Activated B cell treated with CpG ODN at 0.5 μM for 24 hours (primary cell): ENCODE measurements around the gene OLFML3. TPM values are rescaled to one million over a fixed set of nuclear protein-coding genes. Genes with fewer than 3 reads are reported as not detected.

Experiments
- ATAC-seq: fragments of 200-7000 bp; cut with Tn5 transposase; one replicate; pipeline ENCODE4 v1.10.0; 2021; ENCODE audit warnings: low read depth, mild to moderate bottlenecking, moderate library complexity
- CTCF ChIA-PET: fragments of 350-600 bp; sonication (Branson Sonifier 250); formaldehyde crosslinking; loops from one replicate; lab custom pipeline; 2021; ENCODE audit warnings: antibody characterized with exemption; lab: Charles Lee
- POLR2A ChIA-PET: fragments of 350-600 bp; sonication (Branson Sonifier 250); formaldehyde crosslinking; loops from one replicate; lab custom pipeline; 2021; ENCODE audit warnings: antibody characterized with exemption; lab: Charles Lee
- DNase-seq: peaks from one replicate; pipeline ENCODE4 v3.0.0; 2022
- H3K27ac Mint-ChIP-seq: one replicate; pipeline ENCODE4 v1.8.0; 2020; ENCODE audit warnings: mixed read lengths
- H3K27me3 Mint-ChIP-seq: one replicate; pipeline ENCODE4 v1.8.0; 2021; ENCODE audit warnings: mixed read lengths
- H3K36me3 Mint-ChIP-seq: one replicate; pipeline ENCODE4 v1.8.0; 2021; ENCODE audit warnings: low read depth, mixed read lengths
- H3K4me1 Mint-ChIP-seq: one replicate; pipeline ENCODE4 v1.8.0; 2021; ENCODE audit warnings: mixed read lengths
- H3K4me3 Mint-ChIP-seq: one replicate; pipeline ENCODE4 v1.8.0; 2020; ENCODE audit warnings: mild to moderate bottlenecking, mixed read lengths
- H3K9me3 Mint-ChIP-seq: one replicate; pipeline ENCODE4 v1.8.0; 2020; ENCODE audit warnings: mixed read lengths
- CTCF ChIP-seq: fragments of 200-600 bp; IDR thresholded peaks from one replicate; pipeline ENCODE4 v1.8.0; 2022; ENCODE audit warnings: antibody characterized with exemption, mild to moderate bottlenecking
- intact Hi-C: fragments of 100-400 bp; cut with micrococcal nuclease; formaldehyde crosslinking; loops from one replicate; pipeline ENCODE4 v1.15.1; 2024
- total RNA-seq: library from RNA; stranded (reverse); gene quantifications from 2 replicates; pipeline ENCODE4 v1.2.3, GENCODE V29; 2022

OLFML3 gene
- total RNA-seq, 1 donor from 2014 or later: 0.29 TPM

- Mint-ChIP-seq H3K4me3 (no peak overlapping the region), H3K4me1 (peaks cover 71% of the 10 kb centered on the region), H3K27me3 (no peaks in the 10 kb centered on the region), H3K9me3 (no peaks in the 10 kb centered on the region), H3K36me3 (peaks cover 20% of the 10 kb centered on the region), H3K27ac (no peak overlapping the region)
- no peak for DNase-seq
- ChIA-PET POLR2A (interaction anchor here (1.5 kb wide), 1 partner anchor 13 kb away, joined by 5 read pairs; no protein-coding TSS in a partner anchor), CTCF (no interaction called here)
- TF ChIP-seq CTCF: no peak
- intact Hi-C loops: loop anchor here (5.0 to 10.0 kb wide), 2 partner anchors 578 to 979 kb away; partner anchors contain the start of genes SLC16A1 and TRIM33
- ATAC-seq: no peak
Measured at GRCh38 chr1:113934006-113934405, 45.3 kb upstream of the OLFML3 start.

GRCh38 chr1:113934511-113935055 is 44.7 kb upstream of the OLFML3 start:
- Mint-ChIP-seq H3K4me1 (peaks cover 75% of the 10 kb centered on the region), H3K9me3 (no peaks in the 10 kb centered on the region), H3K4me3 (no peak overlapping the region), H3K27ac (no peak overlapping the region), H3K27me3 (no peaks in the 10 kb centered on the region), H3K36me3 (peaks cover 16% of the 10 kb centered on the region)
- ATAC-seq: no peak
- POLR2A ChIA-PET: interaction anchor here (1.5 kb wide), 1 partner anchor 12 kb away, joined by 5 read pairs; no protein-coding TSS in a partner anchor
- no peak for DNase-seq
- intact Hi-C loops: loop anchor here (5.0 to 10.0 kb wide), 2 partner anchors 578 to 980 kb away; partner anchors contain the start of genes SLC16A1 and TRIM33
- TF ChIP-seq CTCF: no peak
- CTCF ChIA-PET: no interaction called here

- DNase-seq: no peak
- Mint-ChIP-seq H3K4me1 (peaks cover 79% of the 10 kb centered on the region), H3K27me3 (no peaks in the 10 kb centered on the region), H3K4me3 (no peak overlapping the region), H3K36me3 (peaks cover 18% of the 10 kb centered on the region), H3K9me3 (no peaks in the 10 kb centered on the region), H3K27ac (no peak overlapping the region)
- intact Hi-C loops: loop anchor here (10.0 kb wide), 1 partner anchor 980 kb away; the partner anchor contains the start of gene SLC16A1
- ATAC-seq: no peak
- ChIA-PET CTCF (no interaction called here), POLR2A (interaction anchor here (1.5 kb wide), 1 partner anchor 11 kb away, joined by 5 read pairs; no protein-coding TSS in a partner anchor)
- no peak for TF ChIP-seq CTCF
Measured at GRCh38 chr1:113935176-113935575, 44.1 kb upstream of the OLFML3 start.

- POLR2A ChIA-PET: no interaction called here
- no peak for ATAC-seq
- Mint-ChIP-seq H3K27ac (no peak overlapping the region), H3K9me3 (no peaks in the 10 kb centered on the region), H3K4me3 (no peak overlapping the region), H3K36me3 (peaks cover 24% of the 10 kb centered on the region), H3K27me3 (no peaks in the 10 kb centered on the region), H3K4me1 (peaks cover 79% of the 10 kb centered on the region)
- TF ChIP-seq CTCF: no peak
- DNase-seq: no peak
- CTCF ChIA-PET: no interaction called here
- intact Hi-C loops: loop anchor here (10.0 kb wide), 1 partner anchor 981 kb away; the partner anchor contains the start of gene SLC16A1
Measured at GRCh38 chr1:113935970-113936369, 43.3 kb upstream of the OLFML3 start.

GRCh38 chr1:113937146-113937545 is 42.1 kb upstream of the OLFML3 start:
- Mint-ChIP-seq H3K4me1 (peaks cover 73% of the 10 kb centered on the region), H3K36me3 (peaks cover 31% of the 10 kb centered on the region), H3K27me3 (no peaks in the 10 kb centered on the region), H3K9me3 (no peaks in the 10 kb centered on the region), H3K27ac (no peak overlapping the region), H3K4me3 (no peak overlapping the region)
- TF ChIP-seq CTCF: no peak
- no peak for DNase-seq
- ATAC-seq: no peak
- intact Hi-C loops: loop anchor here (10.0 kb wide), 1 partner anchor 982 kb away; the partner anchor contains the start of gene SLC16A1
- CTCF ChIA-PET: no interaction called here
- POLR2A ChIA-PET: interaction anchor here (0.6 kb wide), 1 partner anchor 71 kb away, joined by 3 read pairs; no protein-coding TSS in a partner anchor
